SK-N-SH (cell line): ENCODE data around the gene SURF6.

ENCODE experiments used
- ELF1 ChIP-seq: IDR thresholded peaks from 2 replicates; pipeline ENCODE4 v1.4.0; 2012
- EP300 ChIP-seq, 2 experiments: IDR thresholded peaks; 2 replicates each; pipeline versions ENCODE4 v1.4.0 to v1.6.1; 2012; ENCODE audit warnings: borderline replicate concordance in 1 of 2, low read depth in 1 of 2, low read length in 1 of 2
- EZH2phosphoT487 ChIP-seq: fragments of 200-600 bp; sonication (generic); IDR thresholded peaks from 2 replicates; pipeline ENCODE4 v1.6.1; 2017; ENCODE audit warnings: low read depth, mixed run types, mild to moderate bottlenecking, antibody characterized with exemption, moderate library complexity, borderline replicate concordance
- FOXM1 ChIP-seq: IDR thresholded peaks from 2 replicates; pipeline ENCODE4 v1.4.0; 2012; ENCODE audit warnings: low read depth, mild to moderate bottlenecking
- GABPA ChIP-seq: IDR thresholded peaks from 2 replicates; pipeline ENCODE4 v1.4.0; 2012; ENCODE audit warnings: low read depth, mild to moderate bottlenecking
- MAX ChIP-seq: IDR thresholded peaks from 2 replicates; pipeline ENCODE4 v1.4.0; 2012; ENCODE audit warnings: low read depth
- MXI1 ChIP-seq: IDR thresholded peaks from 2 replicates; pipeline ENCODE4 v1.6.1; 2012; ENCODE audit warnings: mild to moderate bottlenecking, low read depth, low read length, improper control_type of control experiment
- NRF1 ChIP-seq: IDR thresholded peaks from 2 replicates; pipeline ENCODE4 v1.6.1; 2012; ENCODE audit warnings: low read depth, mild to moderate bottlenecking, low read length
- POLR2AphosphoS5 ChIP-seq: IDR thresholded peaks from 2 replicates; pipeline ENCODE4 v1.6.1; 2012; ENCODE audit warnings: low read depth, low read length
- RFX5 ChIP-seq: IDR thresholded peaks from 2 replicates; pipeline ENCODE4 v1.6.1; 2012; ENCODE audit warnings: mild to moderate bottlenecking, improper control_type of control experiment, low read length
- ZBTB33 ChIP-seq: IDR thresholded peaks from 2 replicates; pipeline ENCODE4 v1.4.0; 2012; ENCODE audit warnings: low read depth, borderline replicate concordance
- TF ChIP-seq, protein P1 (sequence below): fragments of 200-600 bp; sonication (generic); IDR thresholded peaks from 2 replicates; pipeline ENCODE4 v1.6.1; 2017; ENCODE audit warnings: antibody characterized with exemption, mild to moderate bottlenecking, moderate library complexity
- TF ChIP-seq, protein P2 (sequence below): IDR thresholded peaks from 2 replicates; pipeline ENCODE4 v1.6.1; 2012; ENCODE audit warnings: mild to moderate bottlenecking, low read depth, low read length, moderate library complexity
- TF ChIP-seq, protein P3 (sequence below): IDR thresholded peaks from 2 replicates; pipeline ENCODE4; 2012

- TF ChIP-seq, protein P1, sequence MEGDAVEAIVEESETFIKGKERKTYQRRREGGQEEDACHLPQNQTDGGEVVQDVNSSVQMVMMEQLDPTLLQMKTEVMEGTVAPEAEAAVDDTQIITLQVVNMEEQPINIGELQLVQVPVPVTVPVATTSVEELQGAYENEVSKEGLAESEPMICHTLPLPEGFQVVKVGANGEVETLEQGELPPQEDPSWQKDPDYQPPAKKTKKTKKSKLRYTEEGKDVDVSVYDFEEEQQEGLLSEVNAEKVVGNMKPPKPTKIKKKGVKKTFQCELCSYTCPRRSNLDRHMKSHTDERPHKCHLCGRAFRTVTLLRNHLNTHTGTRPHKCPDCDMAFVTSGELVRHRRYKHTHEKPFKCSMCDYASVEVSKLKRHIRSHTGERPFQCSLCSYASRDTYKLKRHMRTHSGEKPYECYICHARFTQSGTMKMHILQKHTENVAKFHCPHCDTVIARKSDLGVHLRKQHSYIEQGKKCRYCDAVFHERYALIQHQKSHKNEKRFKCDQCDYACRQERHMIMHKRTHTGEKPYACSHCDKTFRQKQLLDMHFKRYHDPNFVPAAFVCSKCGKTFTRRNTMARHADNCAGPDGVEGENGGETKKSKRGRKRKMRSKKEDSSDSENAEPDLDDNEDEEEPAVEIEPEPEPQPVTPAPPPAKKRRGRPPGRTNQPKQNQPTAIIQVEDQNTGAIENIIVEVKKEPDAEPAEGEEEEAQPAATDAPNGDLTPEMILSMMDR: no peak
- TF ChIP-seq MXI1 (no peak), GABPA (no peak), NRF1 (no peak), FOXM1 (no peak), POLR2AphosphoS5 (no peak), RFX5 (no peak), EZH2phosphoT487 (no peak), ELF1 (no peak), ZBTB33 (no peak), EP300 (IDR thresholded peaks at IDR 0.05; ENCODE audit: borderline replicate concordance in 1 of 2, low read depth in 1 of 2, low read length in 1 of 2) (no peak), MAX (no peak)
- TF ChIP-seq, protein P2, sequence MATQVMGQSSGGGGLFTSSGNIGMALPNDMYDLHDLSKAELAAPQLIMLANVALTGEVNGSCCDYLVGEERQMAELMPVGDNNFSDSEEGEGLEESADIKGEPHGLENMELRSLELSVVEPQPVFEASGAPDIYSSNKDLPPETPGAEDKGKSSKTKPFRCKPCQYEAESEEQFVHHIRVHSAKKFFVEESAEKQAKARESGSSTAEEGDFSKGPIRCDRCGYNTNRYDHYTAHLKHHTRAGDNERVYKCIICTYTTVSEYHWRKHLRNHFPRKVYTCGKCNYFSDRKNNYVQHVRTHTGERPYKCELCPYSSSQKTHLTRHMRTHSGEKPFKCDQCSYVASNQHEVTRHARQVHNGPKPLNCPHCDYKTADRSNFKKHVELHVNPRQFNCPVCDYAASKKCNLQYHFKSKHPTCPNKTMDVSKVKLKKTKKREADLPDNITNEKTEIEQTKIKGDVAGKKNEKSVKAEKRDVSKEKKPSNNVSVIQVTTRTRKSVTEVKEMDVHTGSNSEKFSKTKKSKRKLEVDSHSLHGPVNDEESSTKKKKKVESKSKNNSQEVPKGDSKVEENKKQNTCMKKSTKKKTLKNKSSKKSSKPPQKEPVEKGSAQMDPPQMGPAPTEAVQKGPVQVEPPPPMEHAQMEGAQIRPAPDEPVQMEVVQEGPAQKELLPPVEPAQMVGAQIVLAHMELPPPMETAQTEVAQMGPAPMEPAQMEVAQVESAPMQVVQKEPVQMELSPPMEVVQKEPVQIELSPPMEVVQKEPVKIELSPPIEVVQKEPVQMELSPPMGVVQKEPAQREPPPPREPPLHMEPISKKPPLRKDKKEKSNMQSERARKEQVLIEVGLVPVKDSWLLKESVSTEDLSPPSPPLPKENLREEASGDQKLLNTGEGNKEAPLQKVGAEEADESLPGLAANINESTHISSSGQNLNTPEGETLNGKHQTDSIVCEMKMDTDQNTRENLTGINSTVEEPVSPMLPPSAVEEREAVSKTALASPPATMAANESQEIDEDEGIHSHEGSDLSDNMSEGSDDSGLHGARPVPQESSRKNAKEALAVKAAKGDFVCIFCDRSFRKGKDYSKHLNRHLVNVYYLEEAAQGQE: no peak
- TF ChIP-seq, protein P3, sequence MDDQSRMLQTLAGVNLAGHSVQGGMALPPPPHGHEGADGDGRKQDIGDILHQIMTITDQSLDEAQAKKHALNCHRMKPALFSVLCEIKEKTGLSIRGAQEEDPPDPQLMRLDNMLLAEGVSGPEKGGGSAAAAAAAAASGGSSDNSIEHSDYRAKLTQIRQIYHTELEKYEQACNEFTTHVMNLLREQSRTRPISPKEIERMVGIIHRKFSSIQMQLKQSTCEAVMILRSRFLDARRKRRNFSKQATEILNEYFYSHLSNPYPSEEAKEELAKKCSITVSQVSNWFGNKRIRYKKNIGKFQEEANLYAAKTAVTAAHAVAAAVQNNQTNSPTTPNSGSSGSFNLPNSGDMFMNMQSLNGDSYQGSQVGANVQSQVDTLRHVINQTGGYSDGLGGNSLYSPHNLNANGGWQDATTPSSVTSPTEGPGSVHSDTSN: no peak
Observed at GRCh38 chr9:133385452-133385851, 49.5 kb upstream of the SURF6 start.
